ENCODE results near the gene OSBPL7. TPM values are rescaled to one million over a fixed set of nuclear protein-coding genes. Genes with fewer than 3 reads are reported as not detected.

The OSBPL7 gene
- total RNA-seq, 1 experiment from 2014 or later = 2.6 TPM

GRCh38 chr17:47763913-47764582 is 57.5 kb downstream of the OSBPL7 start:
- peak; percentile 16 for DNase-seq (ENCODE audit: low read depth)

GRCh38 chr17:47762728-47763127 is 58.9 kb downstream of the OSBPL7 start:
- no peak for DNase-seq (ENCODE audit: low read depth)

GRCh38 chr17:47760409-47761140 is 61.0 kb downstream of the OSBPL7 start:
- DNase-seq (ENCODE audit: low read depth) = no peak

- DNase-seq (ENCODE audit: low read depth) = no peak
Observed at GRCh38 chr17:47757386-47757785, 64.2 kb downstream of the OSBPL7 start.

Other genes starting within 250 kb of the OSBPL7 start
- gene KPNB1, start 171.9 kb downstream of the OSBPL7 start, total RNA-seq (2014; rRNA removed; shearing (Covaris generic)) = 237 and 268 TPM in 2 replicates
- gene TBKBP1, start 127.6 kb downstream of the OSBPL7 start, total RNA-seq (2014; rRNA removed; shearing (Covaris generic)) = 0.48 and 1.3 TPM in 2 replicates
- not detected in 2 replicates for gene TBX21, start 88.6 kb downstream of the OSBPL7 start, total RNA-seq (2014; rRNA removed; shearing (Covaris generic))
- 30.4 and 35.8 TPM in 2 replicates for gene MRPL10, start 9.7 kb upstream of the OSBPL7 start, total RNA-seq (2014; rRNA removed; shearing (Covaris generic))
- 0.10 TPM in 1 of 2 replicates, not detected in the other for gene LRRC46, start 9.9 kb upstream of the OSBPL7 start, total RNA-seq (2014; rRNA removed; shearing (Covaris generic))
- 17.8 and 18.4 TPM in 2 replicates for gene SCRN2, start 19.5 kb upstream of the OSBPL7 start, total RNA-seq (2014; rRNA removed; shearing (Covaris generic))
- gene SP6, start 29.4 kb upstream of the OSBPL7 start, total RNA-seq (2014; rRNA removed; shearing (Covaris generic)) = not detected in 2 replicates
- gene SP2, start 74.4 kb upstream of the OSBPL7 start, total RNA-seq (2014; rRNA removed; shearing (Covaris generic)) = 0.98 and 1.6 TPM in 2 replicates
- gene PNPO, start 119.8 kb upstream of the OSBPL7 start, total RNA-seq (2014; rRNA removed; shearing (Covaris generic)) = 20.7 and 26.9 TPM in 2 replicates
- not detected in 2 replicates for gene PRR15L, start 136.1 kb upstream of the OSBPL7 start, total RNA-seq (2014; rRNA removed; shearing (Covaris generic))
- 41.6 and 44.0 TPM in 2 replicates for gene CDK5RAP3, start 149.3 kb upstream of the OSBPL7 start, total RNA-seq (2014; rRNA removed; shearing (Covaris generic))
- gene COPZ2, start 216.0 kb upstream of the OSBPL7 start, total RNA-seq (2014; rRNA removed; shearing (Covaris generic)) = 40.3 and 41.7 TPM in 2 replicates
- gene NFE2L1, start 226.6 kb upstream of the OSBPL7 start, total RNA-seq (2014; rRNA removed; shearing (Covaris generic)) = 28.4 and 35.2 TPM in 2 replicates

All from RPMI7951 (cell line).